Measurements from ENCODE around the gene EEPD1. TPM values are rescaled to one million over a fixed set of nuclear protein-coding genes. Genes with fewer than 3 reads are reported as not detected.

The EEPD1 gene
- total RNA-seq, 4 donors from 2014 or later, result 12.4 to 36.2 (median 20.4) TPM

DNA sequence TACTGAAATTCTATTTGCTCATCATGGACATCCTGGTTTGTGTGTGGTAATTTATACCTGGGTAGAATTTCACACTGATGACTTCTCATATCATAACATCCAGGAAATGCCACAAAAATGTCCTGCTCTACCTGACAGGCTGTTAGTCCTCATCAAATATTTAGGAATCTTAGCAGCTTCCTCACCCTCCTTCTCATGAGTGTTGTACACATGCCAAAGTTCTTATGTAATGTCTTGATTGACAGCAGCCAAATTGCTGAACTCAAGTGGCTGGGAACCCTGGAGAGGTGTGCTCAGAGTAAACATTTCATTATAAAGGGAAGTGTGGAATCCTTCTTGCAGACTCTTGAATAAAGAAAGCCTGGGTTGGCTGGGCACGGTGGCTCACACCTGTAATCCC is 8.9 kb downstream of the EEPD1 start:
- no peak for ATAC-seq
- H3K36me3 ChIP-seq, result no peaks in the 10 kb centered on the region
- no peak overlapping the region for H3K27ac ChIP-seq
- H3K9me3 ChIP-seq, result no peaks in the 10 kb centered on the region
- no peak for TF ChIP-seq POLR2A (IDR thresholded peaks at IDR 0.05)
- TF ChIP-seq POLR2AphosphoS5 (IDR thresholded peaks at IDR 0.05), result no peak
- TF ChIP-seq, protein P1, sequence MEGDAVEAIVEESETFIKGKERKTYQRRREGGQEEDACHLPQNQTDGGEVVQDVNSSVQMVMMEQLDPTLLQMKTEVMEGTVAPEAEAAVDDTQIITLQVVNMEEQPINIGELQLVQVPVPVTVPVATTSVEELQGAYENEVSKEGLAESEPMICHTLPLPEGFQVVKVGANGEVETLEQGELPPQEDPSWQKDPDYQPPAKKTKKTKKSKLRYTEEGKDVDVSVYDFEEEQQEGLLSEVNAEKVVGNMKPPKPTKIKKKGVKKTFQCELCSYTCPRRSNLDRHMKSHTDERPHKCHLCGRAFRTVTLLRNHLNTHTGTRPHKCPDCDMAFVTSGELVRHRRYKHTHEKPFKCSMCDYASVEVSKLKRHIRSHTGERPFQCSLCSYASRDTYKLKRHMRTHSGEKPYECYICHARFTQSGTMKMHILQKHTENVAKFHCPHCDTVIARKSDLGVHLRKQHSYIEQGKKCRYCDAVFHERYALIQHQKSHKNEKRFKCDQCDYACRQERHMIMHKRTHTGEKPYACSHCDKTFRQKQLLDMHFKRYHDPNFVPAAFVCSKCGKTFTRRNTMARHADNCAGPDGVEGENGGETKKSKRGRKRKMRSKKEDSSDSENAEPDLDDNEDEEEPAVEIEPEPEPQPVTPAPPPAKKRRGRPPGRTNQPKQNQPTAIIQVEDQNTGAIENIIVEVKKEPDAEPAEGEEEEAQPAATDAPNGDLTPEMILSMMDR (IDR thresholded peaks at IDR 0.05), result no peak
- TF ChIP-seq EP300 (IDR thresholded peaks at IDR 0.05), result no peak
- H3K4me3 ChIP-seq, result no peak overlapping the region
- H3K4me1 ChIP-seq, result peaks cover 0 to 86% (median 10%) of the 10 kb centered on the region in 3 donors
- 86 to 100% methylated on average over 1 of the region's 1 CpG for WGBS, 2 donors (ENCODE audit: low coverage in 1 of 2)
- H3K27me3 ChIP-seq, result no peaks in the 10 kb centered on the region

DNA sequence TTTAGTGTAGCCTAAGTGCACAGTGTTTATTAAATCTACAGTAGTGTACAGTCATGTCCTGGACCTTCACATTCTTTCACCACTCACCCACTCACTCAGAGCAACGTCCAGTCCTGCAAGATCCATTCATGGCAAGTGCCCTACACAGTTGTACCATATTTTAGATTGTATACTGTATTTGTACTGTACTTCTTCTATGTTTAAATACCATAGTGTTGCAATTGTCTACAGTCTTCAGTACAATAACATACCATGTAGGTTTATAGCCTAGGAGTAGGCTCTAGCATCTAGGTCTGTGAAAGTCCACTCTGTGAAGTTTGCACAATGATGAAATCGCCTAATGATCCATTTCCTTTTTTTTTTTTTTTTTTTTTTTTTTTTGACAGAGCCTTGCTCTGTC is 12.0 kb downstream of the EEPD1 start:
- no peak for ATAC-seq
- Histone ChIP-seq H3K27ac (no peak overlapping the region), H3K4me3 (no peak overlapping the region), H3K9me3 (no peaks in the 10 kb centered on the region), H3K4me1 (peaks cover 0 to 55% (median 0%) of the 10 kb centered on the region in 3 donors), H3K27me3 (no peaks in the 10 kb centered on the region), H3K36me3 (no peaks in the 10 kb centered on the region)
- WGBS, 2 donors (ENCODE audit: low coverage in 1 of 2), result 38 to 58% methylated on average over 1 to 2 of the region's 2 CpGs
- TF ChIP-seq, protein P1 (IDR thresholded peaks at IDR 0.05), result no peak
- TF ChIP-seq POLR2A (IDR thresholded peaks at IDR 0.05) (no peak), POLR2AphosphoS5 (IDR thresholded peaks at IDR 0.05) (no peak), EP300 (IDR thresholded peaks at IDR 0.05) (no peak)

DNA sequence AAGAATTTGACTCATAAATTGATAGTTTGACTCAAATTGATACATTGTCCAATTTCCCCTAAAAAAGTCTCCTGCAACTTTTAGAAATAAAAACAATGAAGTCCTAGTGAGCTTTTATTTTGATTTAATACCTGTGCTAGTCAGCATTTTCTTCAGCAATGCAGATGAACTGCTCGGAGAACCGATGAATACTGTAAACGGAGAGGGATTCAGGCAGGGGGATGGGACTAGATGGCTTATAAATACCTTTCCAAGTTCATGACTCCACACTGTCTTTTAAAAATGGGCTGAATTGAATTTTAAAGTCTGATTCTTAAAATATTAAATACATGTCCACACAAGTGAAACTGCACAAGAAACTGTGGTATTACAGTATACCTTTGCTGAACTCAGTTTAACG is 12.7 kb downstream of the EEPD1 start:
- WGBS, 2 donors (ENCODE audit: low coverage in 1 of 2), result 90 to 93% methylated on average over 2 to 4 of the region's 4 CpGs

DNA sequence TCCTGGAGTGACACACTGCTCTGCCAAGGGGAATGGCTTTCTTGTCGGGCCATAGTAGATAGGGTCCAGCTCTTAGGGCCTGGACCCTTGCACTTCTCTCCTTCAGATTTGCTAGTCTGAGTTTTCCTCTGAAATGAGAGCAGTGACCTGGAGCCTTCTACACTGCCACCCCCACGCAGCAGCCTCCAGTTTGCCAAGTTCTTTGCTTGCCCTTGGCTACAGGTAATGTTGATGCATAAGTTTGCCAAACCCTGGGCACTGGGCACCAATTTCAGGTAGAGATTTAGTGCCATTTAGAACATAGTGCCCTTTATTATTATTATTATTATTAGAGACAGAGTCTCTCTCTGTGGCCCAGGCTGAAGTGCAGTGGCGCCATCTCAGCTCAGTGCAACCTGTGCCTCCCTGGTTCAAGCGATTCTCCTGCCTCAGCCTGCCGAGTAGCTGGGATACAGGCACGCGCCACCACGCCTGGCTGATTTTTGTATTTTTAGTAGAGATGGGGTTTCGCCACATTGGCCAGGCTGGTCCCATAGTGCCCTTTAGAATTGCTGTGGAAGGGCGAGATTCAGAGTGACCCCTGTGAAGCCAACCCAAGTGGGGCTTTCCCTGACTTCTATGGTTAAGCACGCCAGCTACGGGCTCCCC is 14.5 kb downstream of the EEPD1 start:
- peaks cover 0 to 30% (median 0%) of the 10 kb centered on the region in 3 donors for H3K4me1 ChIP-seq
- no peak for ATAC-seq
- no peaks in the 10 kb centered on the region for H3K27me3 ChIP-seq
- H3K4me3 ChIP-seq, result no peak overlapping the region
- WGBS, 2 donors (ENCODE audit: low coverage in 1 of 2), result 88 to 100% methylated on average over 2 to 5 of the region's 12 CpGs
- TF ChIP-seq, protein P1 (IDR thresholded peaks at IDR 0.05), result no peak
- TF ChIP-seq POLR2AphosphoS5 (IDR thresholded peaks at IDR 0.05) (no peak), POLR2A (IDR thresholded peaks at IDR 0.05) (no peak), EP300 (IDR thresholded peaks at IDR 0.05) (no peak)
- no peaks in the 10 kb centered on the region for H3K9me3 ChIP-seq
- H3K27ac ChIP-seq, result no peak overlapping the region
- H3K36me3 ChIP-seq, result no peaks in the 10 kb centered on the region

More for the DNA sequence above, 12.7 kb downstream of the EEPD1 start:
- peaks cover 0 to 48% (median 0%) of the 10 kb centered on the region in 3 donors for H3K4me1 ChIP-seq
- no peaks in the 10 kb centered on the region for H3K9me3 ChIP-seq
- no peak for ATAC-seq
- H3K4me3 ChIP-seq, result no peak overlapping the region
- TF ChIP-seq POLR2AphosphoS5 (IDR thresholded peaks at IDR 0.05), result no peak
- TF ChIP-seq, protein P1 (IDR thresholded peaks at IDR 0.05), result no peak
- no peak for TF ChIP-seq POLR2A (IDR thresholded peaks at IDR 0.05)
- no peak for TF ChIP-seq EP300 (IDR thresholded peaks at IDR 0.05)
- H3K36me3 ChIP-seq, result no peaks in the 10 kb centered on the region
- no peaks in the 10 kb centered on the region for H3K27me3 ChIP-seq
- H3K27ac ChIP-seq, result no peak overlapping the region

DNA sequence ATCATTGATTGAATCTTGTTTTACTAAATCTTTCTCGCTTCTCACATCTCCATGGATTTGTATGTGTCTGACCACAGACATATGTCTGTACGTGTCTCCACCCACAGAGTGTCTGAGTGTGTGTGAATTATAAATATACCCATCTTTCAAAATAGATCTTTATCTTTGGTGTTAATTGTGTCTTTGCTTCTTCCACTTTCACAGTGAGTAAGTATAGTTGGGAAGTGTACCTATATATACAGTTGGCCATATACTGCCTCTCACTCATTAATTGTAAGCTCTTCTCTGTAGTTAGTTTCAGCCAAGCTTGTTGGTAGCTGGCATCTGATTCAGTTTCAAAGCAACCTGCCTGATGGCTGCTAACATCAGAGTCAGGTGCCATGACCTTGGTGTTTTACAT is 18.4 kb downstream of the EEPD1 start:
- no peak overlapping the region for H3K27ac ChIP-seq
- H3K9me3 ChIP-seq, result no peaks in the 10 kb centered on the region
- no peak overlapping the region for H3K4me3 ChIP-seq
- H3K4me1 ChIP-seq, result peaks cover 0 to 27% (median 0%) of the 10 kb centered on the region in 3 donors
- 38 to 94% methylated on average over 2 of the region's 2 CpGs for WGBS, 2 donors (ENCODE audit: low coverage in 1 of 2)
- H3K27me3 ChIP-seq, result no peaks in the 10 kb centered on the region
- no peak for ATAC-seq
- TF ChIP-seq, protein P1 (IDR thresholded peaks at IDR 0.05), result no peak
- TF ChIP-seq POLR2A (IDR thresholded peaks at IDR 0.05), result no peak
- TF ChIP-seq EP300 (IDR thresholded peaks at IDR 0.05), result no peak
- no peak for TF ChIP-seq POLR2AphosphoS5 (IDR thresholded peaks at IDR 0.05)
- no peaks in the 10 kb centered on the region for H3K36me3 ChIP-seq
